IMR-90 (cell line): ENCODE results near the gene GPR39. TPM values are rescaled to one million over a fixed set of nuclear protein-coding genes. Genes with fewer than 3 reads are reported as not detected.

ENCODE experiments used
- ATAC-seq: fragments of 200-7000 bp; cut with Tn5 transposase; 2 replicates; pipeline ENCODE4 v1.9.1; 2020; ENCODE audit warnings: low read depth, mild to moderate bottlenecking, moderate library complexity
- BruUV-seq: library from RNA; stranded (reverse); fragments of 400-500 nt; replicated peaks from 2 replicates; lab custom pipeline; 2021; lab: Mats Ljungman, UMichigan
- CTCF ChIA-PET: fragments of 300-600 bp; formaldehyde crosslinking; extraction: SDS; loops from one replicate; lab custom pipeline; 2021; ENCODE audit warnings: antibody characterized with exemption; lab: Yijun Ruan, JAX
- POLR2A ChIA-PET: fragments of 300-600 bp; sonication (Branson Sonifier 250); formaldehyde crosslinking; loops from one replicate; lab custom pipeline; 2022; ENCODE audit warnings: antibody characterized with exemption; ENCODE audit not compliant: unreplicated experiment; lab: Charles Lee
- DNase-seq: peaks from one replicate; pipeline ENCODE4 v3.0.0; 2013
- H2AFZ ChIP-seq: replicated peaks from 2 replicates; pipeline ENCODE3; 2013; ENCODE audit warnings: low read length, mild to moderate bottlenecking; ENCODE audit not compliant: poor library complexity
- H2AK5ac ChIP-seq: 2 replicates; pipeline ENCODE4 v1.6.1; 2013; ENCODE audit warnings: low read depth, low read length, inconsistent platforms
- H2AK9ac ChIP-seq: replicated peaks from 2 replicates; pipeline ENCODE3; 2013; ENCODE audit warnings: mild to moderate bottlenecking, low read depth, low read length, moderate library complexity; ENCODE audit not compliant: poor library complexity
- H2BK120ac ChIP-seq: 2 replicates; pipeline ENCODE4 v1.6.1; 2013; ENCODE audit warnings: low read depth, low read length, inconsistent platforms
- H2BK15ac ChIP-seq: 3 replicates; pipeline ENCODE4 v1.6.1; 2013; ENCODE audit warnings: low read depth, low read length, inconsistent platforms
- H2BK20ac ChIP-seq: 2 replicates; pipeline ENCODE4 v1.6.1; 2013; ENCODE audit warnings: low read depth, mild to moderate bottlenecking, inconsistent platforms, low read length, moderate library complexity
- H2BK5ac ChIP-seq: 2 replicates; pipeline ENCODE4 v1.6.1; 2013; ENCODE audit warnings: mild to moderate bottlenecking, low read depth, low read length, inconsistent platforms; ENCODE audit not compliant: poor library complexity, severe bottlenecking
- H3K14ac ChIP-seq: replicated peaks from 2 replicates; pipeline ENCODE4 v1.6.1; 2013; ENCODE audit warnings: low read depth, low read length, inconsistent platforms
- H3K18ac ChIP-seq: 2 replicates; pipeline ENCODE4 v1.6.1; 2013; ENCODE audit warnings: low read depth, low read length, control low read depth
- H3K23ac ChIP-seq: 2 replicates; pipeline ENCODE4 v1.6.1; 2013; ENCODE audit warnings: low read depth, low read length, inconsistent platforms
- H3K27ac ChIP-seq: 2 replicates; pipeline ENCODE4 v1.5.1; 2013; ENCODE audit warnings: mild to moderate bottlenecking, control low read depth, low read length; ENCODE audit not compliant: insufficient read depth
- H3K27me3 ChIP-seq: 2 replicates; pipeline ENCODE4 v1.6.1; 2013; ENCODE audit warnings: low read length; ENCODE audit not compliant: control insufficient read depth, insufficient read depth
- H3K36me3 ChIP-seq: 2 replicates; pipeline ENCODE4 v1.6.1; 2013; ENCODE audit warnings: low read length, mixed read lengths; ENCODE audit not compliant: control insufficient read depth, insufficient read depth
- H3K4ac ChIP-seq: 2 replicates; pipeline ENCODE4 v1.6.1; 2013; ENCODE audit warnings: low read depth, low read length, inconsistent platforms
- H3K4me1 ChIP-seq: 2 replicates; pipeline ENCODE4 v1.6.1; 2013; ENCODE audit warnings: low read length, mixed read lengths; ENCODE audit not compliant: control insufficient read depth, insufficient read depth
- H3K4me2 ChIP-seq: 2 replicates; pipeline ENCODE4 v1.6.1; 2013; ENCODE audit warnings: low read depth, mild to moderate bottlenecking, control low read depth, low read length, moderate library complexity
- H3K4me3 ChIP-seq: 2 replicates; pipeline ENCODE4 v1.5.1; 2013; ENCODE audit warnings: low read depth, mild to moderate bottlenecking, control low read depth, low read length, moderate library complexity; ENCODE audit not compliant: insufficient read depth
- H3K56ac ChIP-seq: 2 replicates; pipeline ENCODE4 v1.6.1; 2013; ENCODE audit warnings: low read length, inconsistent platforms; ENCODE audit not compliant: insufficient read depth; ENCODE audit errors: extremely low read depth
- H3K79me1 ChIP-seq, 2 experiments: 2 replicates each; pipeline ENCODE4 v1.6.1; 2013; ENCODE audit warnings: low read length in 2 of 2, inconsistent platforms in 1 of 2, low read depth in 1 of 2
- H3K9ac ChIP-seq: 2 replicates; pipeline ENCODE4 v1.6.1; 2013; ENCODE audit warnings: low read depth, low read length, control low read depth
- H3K9me1 ChIP-seq: 2 replicates; pipeline ENCODE4 v1.6.1; 2013; ENCODE audit warnings: low read length, inconsistent platforms; ENCODE audit not compliant: insufficient read depth
- H3K9me3 ChIP-seq: 2 replicates; pipeline ENCODE4 v1.6.1; 2013; ENCODE audit warnings: low read length; ENCODE audit not compliant: control insufficient read depth, insufficient read depth
- H4K20me1 ChIP-seq: 2 replicates; pipeline ENCODE4 v1.6.1; 2013; ENCODE audit warnings: low read length, inconsistent platforms; ENCODE audit not compliant: insufficient read depth
- H4K5ac ChIP-seq: 2 replicates; pipeline ENCODE4 v1.6.1; 2013; ENCODE audit warnings: mild to moderate bottlenecking, low read depth, low read length, control low read depth
- H4K8ac ChIP-seq, 2 experiments: 2 replicates each; pipeline ENCODE4 v1.6.1; 2013; ENCODE audit warnings: low read depth in 2 of 2, low read length in 2 of 2, control low read depth in 1 of 2, inconsistent platforms in 1 of 2
- H4K91ac ChIP-seq: 2 replicates; pipeline ENCODE4 v1.6.1; 2013; ENCODE audit warnings: low read depth, low read length, inconsistent platforms; ENCODE audit not compliant: insufficient read depth
- CEBPB ChIP-seq: IDR thresholded peaks from 2 replicates; pipeline ENCODE4 v1.6.1; 2012; ENCODE audit warnings: low read depth, low read length, improper control_type of control experiment
- CHD1 ChIP-seq: IDR thresholded peaks from 2 replicates; pipeline ENCODE4 v1.6.1; 2012; ENCODE audit warnings: low read depth, low read length, improper control_type of control experiment
- CTCF ChIP-seq: conservative IDR thresholded peaks from 2 replicates; pipeline ENCODE4 v1.5.1; 2012; ENCODE audit warnings: mild to moderate bottlenecking, low read depth, low read length, improper control_type of control experiment
- ELK1 ChIP-seq: fragments of 150-350 bp; IDR thresholded peaks from 2 replicates; pipeline ENCODE4 v1.6.1; 2016; ENCODE audit warnings: low read depth, mild to moderate bottlenecking, low read length, moderate library complexity, borderline replicate concordance
- FOS ChIP-seq: fragments of 150-350 bp; IDR thresholded peaks from 2 replicates; pipeline ENCODE4 v1.6.1; 2016; ENCODE audit warnings: low read depth, low read length
- MAFK ChIP-seq: IDR thresholded peaks from 2 replicates; pipeline ENCODE4 v1.6.1; 2012; ENCODE audit warnings: low read depth, low read length, improper control_type of control experiment
- MAZ ChIP-seq: IDR thresholded peaks from 2 replicates; pipeline ENCODE4 v1.6.1; 2012; ENCODE audit warnings: low read depth, mild to moderate bottlenecking, low read length, improper control_type of control experiment, moderate library complexity, borderline replicate concordance
- MXI1 ChIP-seq: IDR thresholded peaks from 2 replicates; pipeline ENCODE4 v1.6.1; 2012; ENCODE audit warnings: low read depth, mild to moderate bottlenecking, low read length, moderate library complexity, borderline replicate concordance
- NFE2L2 ChIP-seq: fragments of 150-350 bp; IDR thresholded peaks from 2 replicates; pipeline ENCODE4 v1.6.1; 2016; ENCODE audit warnings: low read depth, mild to moderate bottlenecking, low read length
- POLR2A ChIP-seq: IDR thresholded peaks from 2 replicates; pipeline ENCODE4 v1.6.1; 2012; ENCODE audit warnings: mild to moderate bottlenecking, low read depth, low read length
- RAD21 ChIP-seq: IDR thresholded peaks from 2 replicates; pipeline ENCODE4 v1.6.1; 2012; ENCODE audit warnings: low read length, improper control_type of control experiment
- RCOR1 ChIP-seq: IDR thresholded peaks from 2 replicates; pipeline ENCODE4 v1.6.1; 2012; ENCODE audit warnings: mild to moderate bottlenecking, low read length, improper control_type of control experiment; ENCODE audit not compliant: insufficient replicate concordance
- RFX5 ChIP-seq: IDR thresholded peaks from 2 replicates; pipeline ENCODE4 v1.8.0; 2012; ENCODE audit warnings: low read depth, mild to moderate bottlenecking, low read length, moderate library complexity
- SMC3 ChIP-seq: fragments of 150-350 bp; IDR thresholded peaks from 2 replicates; pipeline ENCODE4 v1.6.1; 2016; ENCODE audit warnings: low read depth, mild to moderate bottlenecking, antibody characterized with exemption, low read length, moderate library complexity
- WGBS, 2 experiments: methylation state at CpG; one replicate each; pipeline versions ENCODE4 v1.1.5 to v1.1.7; 2013; ENCODE audit warnings: missing lambda C conversion rate in 2 of 2; ENCODE audit not compliant: insufficient read length in 1 of 2; ENCODE audit errors: extremely low coverage in 2 of 2; 5-methylcytosine and 5-hydroxymethylcytosine counted together
- dilution Hi-C: fragments of 300-500 bp; cut with HindIII; formaldehyde crosslinking; loops from one replicate; pipeline ENCODE4 v1.14.3; 2018; ENCODE audit warnings: low sequenced_read_pairs; ENCODE audit not compliant: unreplicated experiment
- in situ Hi-C: fragments of 300-500 bp; cut with MboI; formaldehyde crosslinking; loops from 3 replicates; pipeline ENCODE4 v1.14.3; 2019; ENCODE audit warnings: low sequenced_read_pairs, inconsistent platforms, mixed read lengths
- intact Hi-C: fragments of 100-400 bp; cut with micrococcal nuclease; formaldehyde crosslinking; loops from 2 replicates; pipeline ENCODE4 v1.10.0; 2022
- polyA plus RNA-seq, 3 experiments: library from polyadenylated mRNA; depleted of rRNA; stranded (reverse); fragments of >200 nt; gene quantifications; 2 replicates each; pipeline ENCODE4 v1.2.3, GENCODE V29; 2012; ENCODE audit warnings: low replicate concordance in 1 of 3
- total RNA-seq: library from RNA; depleted of rRNA; stranded (reverse); fragments of >200 nt; gene quantifications from 2 replicates; pipeline ENCODE4 v1.2.3, GENCODE V29; 2012
- TF ChIP-seq, protein P1 (sequence below): fragments of 150-350 bp; IDR thresholded peaks from 2 replicates; pipeline ENCODE4 v1.6.1; 2017; ENCODE audit warnings: mild to moderate bottlenecking, antibody characterized with exemption, low read length, low read depth

Gene GPR39
- total and polyA plus RNA-seq, 2 of the 4 experiments (the other 2 are of a cell fraction): 4.4 to 9.0 TPM

- no peak overlapping the region for H3K9ac ChIP-seq
- H3K36me3 ChIP-seq: no peaks in the 10 kb centered on the region
- H2BK20ac ChIP-seq: no peak overlapping the region
- H2BK15ac ChIP-seq: no peak overlapping the region
- no peak overlapping the region for H4K91ac ChIP-seq
- no peak overlapping the region for H3K4ac ChIP-seq
- intact Hi-C loops: no loop called here
- POLR2A ChIA-PET: no interaction called here
- peaks cover 4% of the 10 kb centered on the region; the same call in 1 of the 2 replicates for H3K9me3 ChIP-seq
- H2AFZ ChIP-seq: no peak overlapping the region
- no peak overlapping the region for H2BK120ac ChIP-seq
- TF ChIP-seq POLR2A (no peak), RAD21 (no peak), SMC3 (no peak), MAZ (no peak), CHD1 (no peak), MXI1 (no peak), ELK1 (no peak), CEBPB (no peak), CTCF (no peak), NFE2L2 (no peak), MAFK (no peak), FOS (no peak), RFX5 (no peak), RCOR1 (no peak)
- TF ChIP-seq, protein P1, sequence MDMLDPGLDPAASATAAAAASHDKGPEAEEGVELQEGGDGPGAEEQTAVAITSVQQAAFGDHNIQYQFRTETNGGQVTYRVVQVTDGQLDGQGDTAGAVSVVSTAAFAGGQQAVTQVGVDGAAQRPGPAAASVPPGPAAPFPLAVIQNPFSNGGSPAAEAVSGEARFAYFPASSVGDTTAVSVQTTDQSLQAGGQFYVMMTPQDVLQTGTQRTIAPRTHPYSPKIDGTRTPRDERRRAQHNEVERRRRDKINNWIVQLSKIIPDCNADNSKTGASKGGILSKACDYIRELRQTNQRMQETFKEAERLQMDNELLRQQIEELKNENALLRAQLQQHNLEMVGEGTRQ: no peak
- dilution Hi-C loops: no loop called here
- no peak overlapping the region for H2AK5ac ChIP-seq
- no peak overlapping the region for H3K56ac ChIP-seq
- no peak overlapping the region for H3K4me2 ChIP-seq
- no peak overlapping the region for H3K4me3 ChIP-seq
- H3K27me3 ChIP-seq: peaks cover 28% of the 10 kb centered on the region
- no peaks in the 10 kb centered on the region for H3K4me1 ChIP-seq
- H3K23ac ChIP-seq: no peak overlapping the region
- no peak overlapping the region for H4K8ac ChIP-seq
- DNase-seq (no peak), ATAC-seq (no peak)
- H3K18ac ChIP-seq: no peak overlapping the region
- H4K5ac ChIP-seq: no peak overlapping the region
- no CpG with 5 or more reads among the region's 6 CpGs for WGBS, 2 experiments
- H2BK5ac ChIP-seq: no peak overlapping the region
- H3K79me1 ChIP-seq: no peaks in the 10 kb centered on the region
- in situ Hi-C loops: no loop called here
- no peaks in the 10 kb centered on the region; the same call in 1 of the 2 replicates for H4K20me1 ChIP-seq
- H2AK9ac ChIP-seq: no peak overlapping the region
- CTCF ChIA-PET: no interaction called here
- no peak overlapping the region for H3K14ac ChIP-seq
- H3K9me1 ChIP-seq: no peaks in the 10 kb centered on the region
- no TSS peak for BruUV-seq
- H3K27ac ChIP-seq: no peak overlapping the region
These were observed 178.6 kb downstream of the GPR39 start for GRCh38 chr2:132595186-132595585.
